Lung (tissue), 12 donors: Measurements from ENCODE around the gene GATA2. TPM values are rescaled to one million over a fixed set of nuclear protein-coding genes. Genes with fewer than 3 reads are reported as not detected.

Experiments used
- ATAC-seq: fragments of 200-7000 bp; cut with Tn5 transposase; one replicate; pipeline ENCODE4 v1.9.1; 2020; ENCODE audit warnings: moderate number of reproducible peaks; ENCODE audit not compliant: insufficient read depth, low FRiP score
- DNase-seq, 3 donors: peaks; one replicate each; pipeline ENCODE4 v3.0.0-alpha.2; 2013 to 2017
- H3K27ac ChIP-seq, 2 donors: one replicate each; pipeline ENCODE4 v1.5.1; 2013; ENCODE audit warnings: mild to moderate bottlenecking in 2 of 2, moderate library complexity in 2 of 2, control low read depth in 1 of 2, inconsistent platforms in 1 of 2, low read depth in 1 of 2, low read length in 1 of 2
- H3K27me3 ChIP-seq, 3 donors: one replicate each; pipeline ENCODE4 v1.5.1; 2013; ENCODE audit warnings: low read length in 2 of 3; ENCODE audit not compliant: control insufficient read depth in 3 of 3, insufficient read depth in 3 of 3
- H3K36me3 ChIP-seq, 4 donors: one replicate each; pipeline ENCODE4 v1.5.1; 2013; ENCODE audit warnings: low read length in 4 of 4, mild to moderate bottlenecking in 1 of 4, moderate library complexity in 1 of 4; ENCODE audit not compliant: control insufficient read depth in 4 of 4, insufficient read depth in 4 of 4
- H3K4me1 ChIP-seq, 5 donors: one replicate each; pipeline ENCODE4 v1.5.1; 2013; ENCODE audit warnings: low read length in 5 of 5, mild to moderate bottlenecking in 2 of 5, moderate library complexity in 1 of 5; ENCODE audit not compliant: control insufficient read depth in 5 of 5, insufficient read depth in 5 of 5
- H3K4me3 ChIP-seq: one replicate; pipeline ENCODE4 v1.5.1; 2013; ENCODE audit warnings: mild to moderate bottlenecking, control low read depth, moderate library complexity
- H3K9ac ChIP-seq, 2 donors: one replicate each; pipeline ENCODE4 v1.5.1; 2013; ENCODE audit warnings: low read length in 2 of 2, control low read depth in 1 of 2; ENCODE audit not compliant: insufficient read depth in 1 of 2
- H3K9me3 ChIP-seq, 4 donors: one replicate each; pipeline ENCODE4 v1.5.1; 2013; ENCODE audit warnings: low read length in 3 of 4, mild to moderate bottlenecking in 1 of 4, moderate library complexity in 1 of 4; ENCODE audit not compliant: control insufficient read depth in 4 of 4, insufficient read depth in 3 of 4
- WGBS, 2 donors: extraction: QIAGEN DNeasy Blood & Tissue Kit; methylation state at CpG; one replicate each; pipeline ENCODE4 v1.1.7; 2013; 5-methylcytosine and 5-hydroxymethylcytosine counted together
- polyA plus RNA-seq, 2 donors: library from polyadenylated mRNA; stranded (reverse); fragments of 200-250 nt; gene quantifications; one replicate each; pipeline ENCODE4 v1.2.1, GENCODE V29; 2013
- total RNA-seq, 2 donors: library from RNA; depleted of rRNA in 1 of 2; stranded (reverse); fragments of >200 nt in 1 of 2; gene quantifications; one replicate each; pipeline ENCODE4 v1.2.1, GENCODE V29; 2014 to 2021
- TF ChIP-seq, protein P1 (sequence below): IDR thresholded peaks from 2 replicates; pipeline ENCODE4 v1.5.1; 2012; ENCODE audit warnings: mild to moderate bottlenecking; ENCODE audit errors: control extremely low read depth, extremely low read depth
- donor health status: control.
- donor health status: control.
- donor health status: Bipolar disorder and iron deficiency.
- donor health status: healthy.
- donor health status: DM: yes; HTN: yes; CAD: no.

The GATA2 gene
- total and polyA plus RNA-seq, 4 donors = 9.6 to 37.0 (median 28.7) TPM

DNA sequence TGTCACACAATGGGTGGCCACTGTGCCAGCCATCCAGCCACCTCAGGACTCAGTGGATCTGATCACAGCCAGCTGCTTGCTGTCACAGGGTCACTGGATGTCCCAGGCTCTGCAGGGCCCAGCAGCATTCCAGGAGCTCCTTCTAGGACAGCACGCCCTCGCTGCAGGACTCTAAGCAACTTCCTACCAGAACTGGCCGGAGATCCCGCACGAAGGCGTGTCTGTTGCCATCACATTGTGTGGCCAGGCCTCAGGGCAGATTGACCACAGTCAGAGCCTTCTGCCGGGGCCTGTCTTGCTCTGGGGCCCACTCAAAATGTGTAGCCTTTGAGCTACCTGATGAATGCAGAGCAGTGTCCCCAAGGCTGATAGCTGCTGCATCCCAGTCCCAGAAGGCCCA lies 50.9 kb downstream of the GATA2 start:
- WGBS, 2 donors = 86 to 94% methylated on average over 7 of the region's 7 CpGs
- TF ChIP-seq, protein P1, sequence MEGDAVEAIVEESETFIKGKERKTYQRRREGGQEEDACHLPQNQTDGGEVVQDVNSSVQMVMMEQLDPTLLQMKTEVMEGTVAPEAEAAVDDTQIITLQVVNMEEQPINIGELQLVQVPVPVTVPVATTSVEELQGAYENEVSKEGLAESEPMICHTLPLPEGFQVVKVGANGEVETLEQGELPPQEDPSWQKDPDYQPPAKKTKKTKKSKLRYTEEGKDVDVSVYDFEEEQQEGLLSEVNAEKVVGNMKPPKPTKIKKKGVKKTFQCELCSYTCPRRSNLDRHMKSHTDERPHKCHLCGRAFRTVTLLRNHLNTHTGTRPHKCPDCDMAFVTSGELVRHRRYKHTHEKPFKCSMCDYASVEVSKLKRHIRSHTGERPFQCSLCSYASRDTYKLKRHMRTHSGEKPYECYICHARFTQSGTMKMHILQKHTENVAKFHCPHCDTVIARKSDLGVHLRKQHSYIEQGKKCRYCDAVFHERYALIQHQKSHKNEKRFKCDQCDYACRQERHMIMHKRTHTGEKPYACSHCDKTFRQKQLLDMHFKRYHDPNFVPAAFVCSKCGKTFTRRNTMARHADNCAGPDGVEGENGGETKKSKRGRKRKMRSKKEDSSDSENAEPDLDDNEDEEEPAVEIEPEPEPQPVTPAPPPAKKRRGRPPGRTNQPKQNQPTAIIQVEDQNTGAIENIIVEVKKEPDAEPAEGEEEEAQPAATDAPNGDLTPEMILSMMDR = no peak
- DNase-seq = no peak

GRCh38 chr3:128439226-128439625 lies 53.8 kb downstream of the GATA2 start:
- no peak overlapping the region for H3K4me3 ChIP-seq
- no peak for DNase-seq
- H3K9ac ChIP-seq = no peak overlapping the region
- TF ChIP-seq, protein P1 = no peak
- ATAC-seq = no peak
- WGBS, 2 donors = 65 to 75% methylated on average over 3 of the region's 3 CpGs
- no peaks in the 10 kb centered on the region for H3K9me3 ChIP-seq
- H3K36me3 ChIP-seq = no peaks in the 10 kb centered on the region
- peaks cover 0 to 5% (median 0%) of the 10 kb centered on the region in 5 donors for H3K4me1 ChIP-seq
- H3K27me3 ChIP-seq = peaks cover 0 to 3% (median 0%) of the 10 kb centered on the region in 3 donors
- H3K27ac ChIP-seq = no peak overlapping the region

More for the DNA sequence above, 50.9 kb downstream of the GATA2 start:
- Histone ChIP-seq H3K27me3 (peaks cover 0 to under 1% (median 0%) of the 10 kb centered on the region in 3 donors), H3K9ac (no peak overlapping the region), H3K4me1 (no peaks in the 10 kb centered on the region), H3K4me3 (no peak overlapping the region), H3K27ac (no peak overlapping the region), H3K9me3 (peaks cover 0 to 5% (median 0%) of the 10 kb centered on the region in 4 donors), H3K36me3 (no peaks in the 10 kb centered on the region)
- ATAC-seq = no peak

DNA sequence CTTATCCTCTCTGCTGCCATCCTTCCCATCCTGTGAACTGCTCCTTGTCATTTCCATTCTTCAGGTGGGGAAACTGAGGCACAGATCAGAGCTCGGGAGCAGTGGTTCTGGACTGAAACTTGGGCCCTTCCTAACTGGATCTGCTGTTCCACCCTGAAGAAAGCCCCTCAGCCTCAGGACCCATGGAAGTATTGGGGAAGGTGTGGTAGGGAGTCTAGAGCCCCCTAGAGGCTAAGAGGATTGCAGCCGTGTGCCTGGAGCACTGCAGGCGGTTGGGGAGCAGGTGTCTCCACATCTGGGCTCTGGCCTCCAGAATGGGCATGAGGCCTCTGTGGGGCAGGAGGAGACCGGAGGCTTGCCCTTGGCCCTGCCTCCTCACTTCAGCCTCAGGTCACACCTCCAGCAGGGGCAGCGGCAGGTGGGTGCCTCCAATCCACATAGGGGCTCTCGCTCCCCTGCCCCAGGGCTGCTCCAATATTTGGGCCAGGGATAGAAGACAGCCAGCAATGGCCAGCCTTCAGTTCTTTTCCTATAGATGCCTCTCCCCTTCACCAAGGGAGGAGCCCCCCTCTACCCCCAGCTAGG lies 54.4 kb downstream of the GATA2 start:
- Histone ChIP-seq H3K27me3 (peaks cover 0 to 8% (median 5%) of the 10 kb centered on the region in 3 donors), H3K9ac (no peak overlapping the region), H3K36me3 (no peaks in the 10 kb centered on the region), H3K4me1 (peaks cover 0 to 5% (median 0%) of the 10 kb centered on the region in 5 donors), H3K4me3 (no peak overlapping the region), H3K27ac (no peak overlapping the region), H3K9me3 (no peaks in the 10 kb centered on the region)
- DNase-seq = no peak
- ATAC-seq = no peak
- 83 to 91% methylated on average over 6 of the region's 6 CpGs for WGBS, 2 donors
- TF ChIP-seq, protein P1 = no peak

DNA sequence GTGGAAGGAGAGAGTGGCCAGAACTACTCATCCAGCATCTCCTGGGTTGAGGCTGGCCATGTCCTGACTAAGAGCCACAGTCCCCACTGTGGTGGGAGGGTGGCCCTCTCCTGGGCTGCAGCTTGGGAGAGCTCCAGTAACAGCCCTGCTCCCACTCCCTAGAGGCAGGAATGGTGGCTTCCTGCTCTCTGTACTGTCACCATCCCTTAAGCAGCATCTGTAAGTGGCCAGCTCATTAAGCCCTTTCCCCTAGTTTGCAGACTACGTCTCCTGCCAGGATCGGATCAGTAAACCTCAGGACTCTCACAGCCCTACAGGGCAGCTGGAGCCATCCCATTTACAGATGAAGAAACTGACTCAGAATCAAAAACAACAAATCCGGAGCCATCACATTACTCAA lies 56.8 kb downstream of the GATA2 start:
- WGBS, 2 donors = 93 to 99% methylated on average over 3 of the region's 3 CpGs
- TF ChIP-seq, protein P1 = no peak
- no peak overlapping the region for H3K27ac ChIP-seq
- no peak overlapping the region for H3K4me3 ChIP-seq
- H3K27me3 ChIP-seq = peaks cover 0 to 26% (median 20%) of the 10 kb centered on the region in 3 donors
- H3K9me3 ChIP-seq = no peaks in the 10 kb centered on the region
- H3K4me1 ChIP-seq = peaks cover 0 to 5% (median 3%) of the 10 kb centered on the region in 5 donors
- no peak for ATAC-seq
- DNase-seq = no peak
- no peaks in the 10 kb centered on the region for H3K36me3 ChIP-seq
- no peak overlapping the region for H3K9ac ChIP-seq
